Measurements from ENCODE around the gene GMPR.
"Not testable (repeated sequence)": the region's sequence is repeated elsewhere in the genome, so short reads cannot be mapped to it uniquely, and the experiment has no call there.

DNA sequence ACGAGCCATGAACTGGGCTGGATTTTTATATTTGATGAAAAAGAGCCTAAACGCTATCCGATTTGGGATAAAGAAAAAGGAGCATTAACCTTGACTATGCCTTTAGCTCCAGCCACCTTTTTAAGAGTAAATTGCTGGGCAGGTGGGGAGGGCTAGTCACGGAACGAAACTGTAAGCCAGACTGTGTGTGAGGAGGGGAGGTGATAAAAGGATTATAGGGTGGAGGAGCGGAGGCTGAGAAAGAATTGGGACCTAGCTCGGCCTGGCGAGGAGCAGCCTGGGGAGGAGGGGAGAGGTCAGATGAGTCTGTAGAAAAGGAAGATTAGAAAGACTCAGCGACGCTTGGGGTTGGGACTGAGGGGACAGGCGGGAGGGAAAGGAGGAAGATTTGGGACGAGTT, 24.4 kb downstream of the GMPR start:
- TF ChIP-seq EZH2phosphoT487 (IDR thresholded peaks at IDR 0.05; ENCODE audit: borderline replicate concordance); SP1 (IDR thresholded peaks at IDR 0.05; ENCODE audit: low read depth); POLR2A (IDR thresholded peaks at IDR 0.05; ENCODE audit: borderline replicate concordance, extremely low read depth, insufficient read depth, insufficient read length); POLR2AphosphoS5 (IDR thresholded peaks at IDR 0.05; ENCODE audit: low read depth, low read length); EZH2 (IDR thresholded peaks at IDR 0.05); FOSL1 (IDR thresholded peaks at IDR 0.05; ENCODE audit: low read depth); ZNF274 (IDR thresholded peaks at IDR 0.05; ENCODE audit: low read depth, low read length); YY1 (IDR thresholded peaks at IDR 0.05; ENCODE audit: extremely low read depth, insufficient replicate concordance, low read depth, low read length): not testable (repeated sequence)
- TF ChIP-seq, protein P1, sequence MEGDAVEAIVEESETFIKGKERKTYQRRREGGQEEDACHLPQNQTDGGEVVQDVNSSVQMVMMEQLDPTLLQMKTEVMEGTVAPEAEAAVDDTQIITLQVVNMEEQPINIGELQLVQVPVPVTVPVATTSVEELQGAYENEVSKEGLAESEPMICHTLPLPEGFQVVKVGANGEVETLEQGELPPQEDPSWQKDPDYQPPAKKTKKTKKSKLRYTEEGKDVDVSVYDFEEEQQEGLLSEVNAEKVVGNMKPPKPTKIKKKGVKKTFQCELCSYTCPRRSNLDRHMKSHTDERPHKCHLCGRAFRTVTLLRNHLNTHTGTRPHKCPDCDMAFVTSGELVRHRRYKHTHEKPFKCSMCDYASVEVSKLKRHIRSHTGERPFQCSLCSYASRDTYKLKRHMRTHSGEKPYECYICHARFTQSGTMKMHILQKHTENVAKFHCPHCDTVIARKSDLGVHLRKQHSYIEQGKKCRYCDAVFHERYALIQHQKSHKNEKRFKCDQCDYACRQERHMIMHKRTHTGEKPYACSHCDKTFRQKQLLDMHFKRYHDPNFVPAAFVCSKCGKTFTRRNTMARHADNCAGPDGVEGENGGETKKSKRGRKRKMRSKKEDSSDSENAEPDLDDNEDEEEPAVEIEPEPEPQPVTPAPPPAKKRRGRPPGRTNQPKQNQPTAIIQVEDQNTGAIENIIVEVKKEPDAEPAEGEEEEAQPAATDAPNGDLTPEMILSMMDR (IDR thresholded peaks at IDR 0.05 in 2 of 3, conservative IDR thresholded peaks at IDR 0.05 in 1 of 3; ENCODE audit: borderline replicate concordance in 1 of 3, insufficient read depth in 1 of 3, low read depth in 2 of 3, low read length in 2 of 3): not testable (repeated sequence)
- TF ChIP-seq, protein P2, sequence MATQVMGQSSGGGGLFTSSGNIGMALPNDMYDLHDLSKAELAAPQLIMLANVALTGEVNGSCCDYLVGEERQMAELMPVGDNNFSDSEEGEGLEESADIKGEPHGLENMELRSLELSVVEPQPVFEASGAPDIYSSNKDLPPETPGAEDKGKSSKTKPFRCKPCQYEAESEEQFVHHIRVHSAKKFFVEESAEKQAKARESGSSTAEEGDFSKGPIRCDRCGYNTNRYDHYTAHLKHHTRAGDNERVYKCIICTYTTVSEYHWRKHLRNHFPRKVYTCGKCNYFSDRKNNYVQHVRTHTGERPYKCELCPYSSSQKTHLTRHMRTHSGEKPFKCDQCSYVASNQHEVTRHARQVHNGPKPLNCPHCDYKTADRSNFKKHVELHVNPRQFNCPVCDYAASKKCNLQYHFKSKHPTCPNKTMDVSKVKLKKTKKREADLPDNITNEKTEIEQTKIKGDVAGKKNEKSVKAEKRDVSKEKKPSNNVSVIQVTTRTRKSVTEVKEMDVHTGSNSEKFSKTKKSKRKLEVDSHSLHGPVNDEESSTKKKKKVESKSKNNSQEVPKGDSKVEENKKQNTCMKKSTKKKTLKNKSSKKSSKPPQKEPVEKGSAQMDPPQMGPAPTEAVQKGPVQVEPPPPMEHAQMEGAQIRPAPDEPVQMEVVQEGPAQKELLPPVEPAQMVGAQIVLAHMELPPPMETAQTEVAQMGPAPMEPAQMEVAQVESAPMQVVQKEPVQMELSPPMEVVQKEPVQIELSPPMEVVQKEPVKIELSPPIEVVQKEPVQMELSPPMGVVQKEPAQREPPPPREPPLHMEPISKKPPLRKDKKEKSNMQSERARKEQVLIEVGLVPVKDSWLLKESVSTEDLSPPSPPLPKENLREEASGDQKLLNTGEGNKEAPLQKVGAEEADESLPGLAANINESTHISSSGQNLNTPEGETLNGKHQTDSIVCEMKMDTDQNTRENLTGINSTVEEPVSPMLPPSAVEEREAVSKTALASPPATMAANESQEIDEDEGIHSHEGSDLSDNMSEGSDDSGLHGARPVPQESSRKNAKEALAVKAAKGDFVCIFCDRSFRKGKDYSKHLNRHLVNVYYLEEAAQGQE (IDR thresholded peaks at IDR 0.05; ENCODE audit: low read depth): not testable (repeated sequence)
- TF ChIP-seq, protein P3, sequence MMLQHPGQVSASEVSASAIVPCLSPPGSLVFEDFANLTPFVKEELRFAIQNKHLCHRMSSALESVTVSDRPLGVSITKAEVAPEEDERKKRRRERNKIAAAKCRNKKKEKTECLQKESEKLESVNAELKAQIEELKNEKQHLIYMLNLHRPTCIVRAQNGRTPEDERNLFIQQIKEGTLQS (IDR thresholded peaks at IDR 0.05): not testable (repeated sequence)
